H9 (cell line): ENCODE measurements around the gene OR4D2. TPM values are rescaled to one million over a fixed set of nuclear protein-coding genes. Genes with fewer than 3 reads are reported as not detected.

Experiments used
- DNase-seq: peaks from one replicate; pipeline ENCODE4 v3.0.0-alpha.2; 2017
- H2AFZ ChIP-seq: one replicate; pipeline ENCODE4 v1.6.1; 2013; ENCODE audit warnings: mild to moderate bottlenecking, low read length, control low read depth, moderate library complexity
- H2AK5ac ChIP-seq: 2 replicates; pipeline ENCODE4 v1.6.1; 2013; ENCODE audit warnings: low read length, control low read depth, mixed read lengths; ENCODE audit not compliant: insufficient read length
- H2BK120ac ChIP-seq: one replicate; pipeline ENCODE4 v1.6.1; 2013; ENCODE audit warnings: low read depth, mild to moderate bottlenecking, low read length, control low read depth, inconsistent platforms; ENCODE audit not compliant: poor library complexity, severe bottlenecking
- H2BK12ac ChIP-seq: 2 replicates; pipeline ENCODE4 v1.6.1; 2013; ENCODE audit warnings: low read length, control low read depth, mixed read lengths, low read depth; ENCODE audit not compliant: insufficient read length
- H2BK15ac ChIP-seq: 2 replicates; pipeline ENCODE4 v1.6.1; 2013; ENCODE audit warnings: low read depth, low read length, control low read depth
- H2BK20ac ChIP-seq: one replicate; pipeline ENCODE4 v1.6.1; 2013; ENCODE audit warnings: low read depth, mild to moderate bottlenecking, low read length, control low read depth, inconsistent platforms; ENCODE audit not compliant: poor library complexity, severe bottlenecking
- H2BK5ac ChIP-seq: 2 replicates; pipeline ENCODE4 v1.6.1; 2013; ENCODE audit warnings: low read length, control low read depth, mixed read lengths; ENCODE audit not compliant: insufficient read length
- H3K14ac ChIP-seq: 2 replicates; pipeline ENCODE4 v1.6.1; 2013; ENCODE audit warnings: low read length, control low read depth; ENCODE audit not compliant: insufficient read depth
- H3K18ac ChIP-seq: 2 replicates; pipeline ENCODE4 v1.6.1; 2013; ENCODE audit warnings: low read depth, mild to moderate bottlenecking, mixed read lengths, low read length, control low read depth; ENCODE audit not compliant: insufficient read length
- H3K23ac ChIP-seq: 2 replicates; pipeline ENCODE4 v1.6.1; 2013; ENCODE audit warnings: low read length, control low read depth, mixed read lengths, low read depth; ENCODE audit not compliant: insufficient read length
- H3K23me2 ChIP-seq: 2 replicates; pipeline ENCODE4 v1.6.1; 2013; ENCODE audit warnings: low read depth, mild to moderate bottlenecking, mixed read lengths, low read length, control low read depth; ENCODE audit not compliant: insufficient read length, poor library complexity, severe bottlenecking
- H3K27ac ChIP-seq: 2 replicates; pipeline ENCODE4 v1.5.1; 2013; ENCODE audit warnings: low read length, control low read depth, mixed read lengths, low read depth; ENCODE audit not compliant: insufficient read length
- H3K27me3 ChIP-seq: 2 replicates; pipeline ENCODE4 v1.6.1; 2013; ENCODE audit warnings: low read length, control low read depth, inconsistent platforms; ENCODE audit not compliant: insufficient read depth
- H3K4ac ChIP-seq: 2 replicates; pipeline ENCODE4 v1.6.1; 2013; ENCODE audit warnings: low read depth, mild to moderate bottlenecking, control low read depth, inconsistent platforms, low read length, moderate library complexity
- H3K4me1 ChIP-seq: 2 replicates; pipeline ENCODE4 v1.6.1; 2013; ENCODE audit warnings: low read length, control low read depth, inconsistent platforms; ENCODE audit not compliant: insufficient read depth
- H3K4me2 ChIP-seq: 2 replicates; pipeline ENCODE4 v1.6.1; 2013; ENCODE audit warnings: low read length, control low read depth, mixed read lengths; ENCODE audit not compliant: insufficient read length, insufficient read depth
- H3K56ac ChIP-seq: 2 replicates; pipeline ENCODE4 v1.6.1; 2013; ENCODE audit warnings: low read depth, mild to moderate bottlenecking, mixed read lengths, low read length, control low read depth; ENCODE audit not compliant: insufficient read length
- H3K79me1 ChIP-seq: 2 replicates; pipeline ENCODE4 v1.6.1; 2013; ENCODE audit warnings: low read depth, mild to moderate bottlenecking, moderate library complexity, low read length, control low read depth, inconsistent platforms; ENCODE audit not compliant: insufficient read depth, poor library complexity, severe bottlenecking
- H3K79me2 ChIP-seq: 2 replicates; pipeline ENCODE4 v1.6.1; 2013; ENCODE audit warnings: low read length, control low read depth, inconsistent platforms; ENCODE audit not compliant: insufficient read depth
- H3K9ac ChIP-seq: 2 replicates; pipeline ENCODE4 v1.6.1; 2013; ENCODE audit warnings: low read length, control low read depth, mixed read lengths; ENCODE audit not compliant: insufficient read length; ENCODE audit errors: extremely low read depth
- H3K9me3 ChIP-seq: one replicate; pipeline ENCODE4 v1.6.1; 2013; ENCODE audit warnings: low read depth, low read length, inconsistent platforms; ENCODE audit not compliant: control insufficient read depth
- H3T11ph ChIP-seq: one replicate; pipeline ENCODE4 v1.6.1; 2013; ENCODE audit warnings: mild to moderate bottlenecking, low read length, control low read depth, inconsistent platforms
- H4K20me1 ChIP-seq: one replicate; pipeline ENCODE4 v1.6.1; 2013; ENCODE audit not compliant: control insufficient read depth, insufficient read length, insufficient read depth
- H4K5ac ChIP-seq: 2 replicates; pipeline ENCODE4 v1.6.1; 2013; ENCODE audit warnings: low read depth, mild to moderate bottlenecking, mixed read lengths, low read length, control low read depth; ENCODE audit not compliant: insufficient read length
- H4K8ac ChIP-seq: replicated peaks from 2 replicates; pipeline ENCODE4 v1.6.1; 2013; ENCODE audit warnings: low read length, control low read depth, mixed read lengths, low read depth; ENCODE audit not compliant: insufficient read length
- H4K91ac ChIP-seq: 2 replicates; pipeline ENCODE4 v1.6.1; 2013; ENCODE audit warnings: low read depth, mild to moderate bottlenecking, moderate library complexity, mixed read lengths, low read length, control low read depth; ENCODE audit not compliant: insufficient read length
- H3K27ac Mint-ChIP-seq, 3 experiments: 2 replicates in 2 of 3; 3 replicates in 1 of 3; pipeline ENCODE4 v1.8.0; 2020 to 2021; ENCODE audit warnings: mixed read lengths in 3 of 3, mild to moderate bottlenecking in 1 of 3, moderate library complexity in 1 of 3
- H3K27me3 Mint-ChIP-seq: 2 replicates; pipeline ENCODE4 v1.8.0; 2021; ENCODE audit warnings: low read depth, mild to moderate bottlenecking, moderate library complexity, mixed read lengths
- H3K36me3 Mint-ChIP-seq, 3 experiments: 2 replicates in 2 of 3; 3 replicates in 1 of 3; pipeline ENCODE4 v1.8.0; 2020 to 2021; ENCODE audit warnings: low read depth in 3 of 3, mixed read lengths in 3 of 3; ENCODE audit not compliant: insufficient read depth in 1 of 3
- H3K4me1 Mint-ChIP-seq, 2 experiments: 2 replicates each; pipeline ENCODE4 v1.8.0; 2020; ENCODE audit warnings: mixed read lengths in 2 of 2
- H3K4me3 Mint-ChIP-seq, 2 experiments: 2 replicates in 1 of 2; 3 replicates in 1 of 2; pipeline ENCODE4 v1.8.0; 2020 to 2021; ENCODE audit warnings: mild to moderate bottlenecking in 2 of 2, mixed read lengths in 2 of 2, moderate library complexity in 1 of 2
- H3K9me3 Mint-ChIP-seq, 2 experiments: 2 replicates in 1 of 2; 3 replicates in 1 of 2; pipeline ENCODE4 v1.8.0; 2020; ENCODE audit warnings: mild to moderate bottlenecking in 2 of 2, mixed read lengths in 2 of 2, moderate library complexity in 1 of 2
- WGBS: extraction: QIAGEN DNeasy Blood & Tissue Kit; methylation state at CpG from one replicate; pipeline ENCODE4 v1.1.7; 2013; ENCODE audit warnings: missing lambda C conversion rate, low lambda C conversion rate, mixed read lengths; ENCODE audit not compliant: insufficient read length; ENCODE audit errors: extremely low coverage; 5-methylcytosine and 5-hydroxymethylcytosine counted together
- total RNA-seq: library from RNA; stranded (reverse); gene quantifications from 2 replicates; pipeline ENCODE4 v1.2.1, GENCODE V29; 2021
- TF ChIP-seq, protein P1 (sequence below): fragments of 200-600 bp; sonication (generic); conservative IDR thresholded peaks from 3 replicates; pipeline ENCODE4 v1.8.0; 2021; ENCODE audit warnings: antibody characterized with exemption, mild to moderate bottlenecking

The OR4D2 gene
- total RNA-seq, 1 experiment from 2014 or later: not detected

DNA sequence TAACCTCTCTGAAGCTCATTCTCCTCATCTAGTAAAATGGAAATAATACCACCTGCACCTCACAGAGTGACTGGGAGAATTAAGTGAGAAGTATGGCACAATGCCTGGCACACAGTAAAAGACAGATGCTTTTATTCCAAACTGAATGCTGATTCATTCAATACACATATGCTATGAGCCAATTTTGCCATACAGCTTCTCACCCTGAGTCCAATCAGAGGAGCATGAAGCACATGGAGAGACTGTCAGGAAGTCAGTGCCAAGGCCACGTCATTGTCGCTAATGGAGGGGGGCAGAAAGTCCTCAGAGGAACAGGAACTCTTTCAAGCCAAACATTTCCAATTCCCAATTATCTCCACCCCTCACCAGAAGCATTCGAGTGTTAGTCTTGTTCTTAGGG lies 40.7 kb downstream of the OR4D2 start:
- Histone ChIP-seq H2BK12ac (no peak overlapping the region), H3K79me1 (no peaks in the 10 kb centered on the region), H3K4ac (no peak overlapping the region), H2AK5ac (no peak overlapping the region), H4K20me1 (no peaks in the 10 kb centered on the region), H3K23ac (no peak overlapping the region), H4K91ac (no peak overlapping the region), H3K14ac (no peak overlapping the region), H4K5ac (no peak overlapping the region), H2BK120ac (no peak overlapping the region), H3K9ac (no peak overlapping the region), H3K4me1 (no peaks in the 10 kb centered on the region), H4K8ac (no peak overlapping the region), H3K18ac (no peak overlapping the region), H3K79me2 (no peaks in the 10 kb centered on the region), H2AFZ (no peak overlapping the region), H3K9me3 (no peaks in the 10 kb centered on the region), H2BK20ac (no peak overlapping the region), H3T11ph (no peak overlapping the region), H2BK15ac (no peak overlapping the region), H3K56ac (no peak overlapping the region), H3K27me3 (no peaks in the 10 kb centered on the region), H2BK5ac (no peak overlapping the region), H3K27ac (no peak overlapping the region), H3K4me2 (no peak overlapping the region), H3K23me2 (no peaks in the 10 kb centered on the region)
- H3K27me3 Mint-ChIP-seq: no peaks in the 10 kb centered on the region
- H3K27ac Mint-ChIP-seq: no peak overlapping the region
- WGBS: no CpG with 5 or more reads among the region's 3 CpGs
- TF ChIP-seq, protein P1, sequence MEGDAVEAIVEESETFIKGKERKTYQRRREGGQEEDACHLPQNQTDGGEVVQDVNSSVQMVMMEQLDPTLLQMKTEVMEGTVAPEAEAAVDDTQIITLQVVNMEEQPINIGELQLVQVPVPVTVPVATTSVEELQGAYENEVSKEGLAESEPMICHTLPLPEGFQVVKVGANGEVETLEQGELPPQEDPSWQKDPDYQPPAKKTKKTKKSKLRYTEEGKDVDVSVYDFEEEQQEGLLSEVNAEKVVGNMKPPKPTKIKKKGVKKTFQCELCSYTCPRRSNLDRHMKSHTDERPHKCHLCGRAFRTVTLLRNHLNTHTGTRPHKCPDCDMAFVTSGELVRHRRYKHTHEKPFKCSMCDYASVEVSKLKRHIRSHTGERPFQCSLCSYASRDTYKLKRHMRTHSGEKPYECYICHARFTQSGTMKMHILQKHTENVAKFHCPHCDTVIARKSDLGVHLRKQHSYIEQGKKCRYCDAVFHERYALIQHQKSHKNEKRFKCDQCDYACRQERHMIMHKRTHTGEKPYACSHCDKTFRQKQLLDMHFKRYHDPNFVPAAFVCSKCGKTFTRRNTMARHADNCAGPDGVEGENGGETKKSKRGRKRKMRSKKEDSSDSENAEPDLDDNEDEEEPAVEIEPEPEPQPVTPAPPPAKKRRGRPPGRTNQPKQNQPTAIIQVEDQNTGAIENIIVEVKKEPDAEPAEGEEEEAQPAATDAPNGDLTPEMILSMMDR: no peak
- H3K36me3 Mint-ChIP-seq: peaks cover 9 to 42% (median 28%) of the 10 kb centered on the region in 3 experiments; a peak in 6 of 7 replicates
- H3K4me3 Mint-ChIP-seq: no peak overlapping the region
- no peak for DNase-seq
- H3K9me3 Mint-ChIP-seq: no peaks in the 10 kb centered on the region
- H3K4me1 Mint-ChIP-seq: no peaks in the 10 kb centered on the region
